GM23338 (cell line): ENCODE data around the gene MTA1. TPM values are rescaled to one million over a fixed set of nuclear protein-coding genes. Genes with fewer than 3 reads are reported as not detected.

Source experiments
- ATAC-seq: fragments of 200-7000 bp; cut with Tn5 transposase; 3 replicates; pipeline ENCODE4 v1.9.1; 2020
- DNase-seq: peaks from one replicate; pipeline ENCODE4 v3.0.0-alpha.2; 2015; ENCODE audit warnings: low spot score
- H2AFZ ChIP-seq: fragments of 200-600 bp; sonication (generic); 2 replicates; pipeline ENCODE4 v1.8.0; 2016; ENCODE audit warnings: antibody characterized with exemption, mild to moderate bottlenecking, moderate library complexity
- H3F3A ChIP-seq: fragments of 200-600 bp; sonication (generic); replicated peaks from 2 replicates; pipeline ENCODE4 v1.8.0; 2017; ENCODE audit warnings: antibody characterized with exemption, mixed run types, low read depth
- H3K27ac ChIP-seq: fragments of 200-600 bp; sonication (generic); 2 replicates; pipeline ENCODE4 v1.6.1; 2016; ENCODE audit warnings: low read depth
- H3K27me3 ChIP-seq: fragments of 200-600 bp; sonication (generic); 2 replicates; pipeline ENCODE4 v1.8.0; 2016; ENCODE audit warnings: mild to moderate bottlenecking, mixed run types, moderate library complexity; ENCODE audit not compliant: insufficient read depth
- H3K36me3 ChIP-seq: fragments of 200-600 bp; sonication (generic); 2 replicates; pipeline ENCODE4 v1.8.0; 2016; ENCODE audit warnings: mild to moderate bottlenecking; ENCODE audit not compliant: insufficient read depth
- H3K4me1 ChIP-seq: fragments of 200-600 bp; sonication (generic); 2 replicates; pipeline ENCODE4 v1.8.0; 2016; ENCODE audit warnings: mild to moderate bottlenecking, moderate library complexity; ENCODE audit not compliant: insufficient read depth
- H3K4me2 ChIP-seq: fragments of 200-600 bp; sonication (generic); 2 replicates; pipeline ENCODE4 v1.7.1; 2017; ENCODE audit warnings: mixed run types
- H3K4me3 ChIP-seq: fragments of 200-600 bp; sonication (generic); 2 replicates; pipeline ENCODE4 v1.6.1; 2016; ENCODE audit warnings: mixed run types
- H3K79me2 ChIP-seq: fragments of 200-600 bp; sonication (generic); replicated peaks from 2 replicates; pipeline ENCODE4 v1.8.0; 2017; ENCODE audit warnings: mild to moderate bottlenecking; ENCODE audit not compliant: insufficient read depth
- H3K9me2 ChIP-seq: fragments of 200-600 bp; sonication (generic); 2 replicates; pipeline ENCODE4 v1.8.0; 2017; ENCODE audit not compliant: insufficient read depth
- H4K20me1 ChIP-seq: fragments of 200-600 bp; sonication (generic); replicated peaks from 2 replicates; pipeline ENCODE4 v1.8.0; 2017; ENCODE audit warnings: mild to moderate bottlenecking; ENCODE audit not compliant: insufficient read depth
- H3K27ac Mint-ChIP-seq: 2 replicates; pipeline ENCODE4 v1.8.0; 2020; ENCODE audit warnings: inconsistent platforms, mild to moderate bottlenecking, moderate library complexity, mixed read lengths
- H3K27me3 Mint-ChIP-seq: 3 replicates; pipeline ENCODE4 v1.8.0; 2022; ENCODE audit warnings: low read depth, mild to moderate bottlenecking, moderate library complexity, mixed read lengths, inconsistent platforms; ENCODE audit not compliant: insufficient read depth, poor library complexity
- H3K36me3 Mint-ChIP-seq: 3 replicates; pipeline ENCODE4 v1.8.0; 2021; ENCODE audit warnings: low read depth, mild to moderate bottlenecking, inconsistent platforms, moderate library complexity, mixed read lengths
- H3K4me1 Mint-ChIP-seq: 3 replicates; pipeline ENCODE4 v1.8.0; 2020; ENCODE audit warnings: mild to moderate bottlenecking, inconsistent platforms, mixed read lengths
- H3K4me3 Mint-ChIP-seq: 3 replicates; pipeline ENCODE4 v1.8.0; 2021; ENCODE audit warnings: moderate library complexity, mild to moderate bottlenecking, inconsistent platforms, mixed read lengths
- H3K9me3 Mint-ChIP-seq: 3 replicates; pipeline ENCODE4 v1.8.0; 2020; ENCODE audit warnings: moderate library complexity, mild to moderate bottlenecking, inconsistent platforms, mixed read lengths
- CREB1 ChIP-seq: fragments of 250-450 bp; sonication (Bioruptor Pico); IDR thresholded peaks from 2 replicates; pipeline ENCODE4 v1.5.0; 2020; ENCODE audit warnings: low read depth, mild to moderate bottlenecking, moderate library complexity
- ETS1 ChIP-seq: IDR thresholded peaks from 2 replicates; pipeline ENCODE4 v1.6.1; 2016; ENCODE audit warnings: antibody characterized with exemption
- EZH2 ChIP-seq: fragments of 200-600 bp; sonication (generic); IDR thresholded peaks from one replicate; pipeline ENCODE4 v1.8.0; 2017; ENCODE audit warnings: antibody characterized with exemption, mild to moderate bottlenecking, low read depth; ENCODE audit not compliant: unreplicated experiment
- EZH2phosphoT487 ChIP-seq: fragments of 200-600 bp; sonication (generic); IDR thresholded peaks from one replicate; pipeline ENCODE4 v1.8.1; 2018; ENCODE audit warnings: antibody characterized with exemption; ENCODE audit not compliant: unreplicated experiment
- JUNB ChIP-seq: IDR thresholded peaks from one replicate; pipeline ENCODE4 v1.6.1; 2016; ENCODE audit warnings: antibody characterized with exemption; ENCODE audit not compliant: unreplicated experiment
- POLR2AphosphoS5 ChIP-seq: IDR thresholded peaks from 2 replicates; pipeline ENCODE4 v1.6.1; 2016; ENCODE audit warnings: antibody characterized with exemption, low read depth
- STAT1 ChIP-seq: IDR thresholded peaks from one replicate; pipeline ENCODE4 v1.6.1; 2016; ENCODE audit warnings: antibody characterized with exemption; ENCODE audit not compliant: unreplicated experiment
- ZNF114 ChIP-seq: fragments of 250-450 bp; sonication (Bioruptor Pico); IDR thresholded peaks from 2 replicates; pipeline ENCODE4 v1.5.0; 2020; ENCODE audit warnings: mild to moderate bottlenecking, moderate library complexity
- ZNF331 ChIP-seq: fragments of 250-450 bp; sonication (Bioruptor Pico); IDR thresholded peaks from 2 replicates; pipeline ENCODE4 v1.5.0; 2020; ENCODE audit warnings: low read depth, mild to moderate bottlenecking, moderate library complexity
- ZNF462 ChIP-seq: fragments of 250-450 bp; sonication (Bioruptor Pico); IDR thresholded peaks from 2 replicates; pipeline ENCODE4 v1.5.0; 2020; ENCODE audit warnings: mild to moderate bottlenecking, moderate library complexity
- polyA plus RNA-seq: library from polyadenylated mRNA; unstranded; fragments of >200 nt; fragmentation: Nextera tagmentation; extraction: Ambion mirVana; gene quantifications from 2 replicates; pipeline ENCODE4 v1.2.1, GENCODE V29; 2016
- total RNA-seq: library from RNA; depleted of rRNA; stranded (reverse); fragments of >200 nt; shearing (Covaris generic); gene quantifications from 2 replicates; pipeline ENCODE4 v1.2.3, GENCODE V29; 2014

MTA1 gene
- total and polyA plus RNA-seq, 2 experiments from 2014 or later: 53.3 to 126 TPM

GRCh38 chr14:105417690-105418121 lies 1.9 kb upstream of the MTA1 start:
- no peak for TF ChIP-seq EZH2phosphoT487

GRCh38 chr14:105418269-105419194 lies 1.1 kb upstream of the MTA1 start:
- ATAC-seq (no peak), DNase-seq (no peak)
- Histone ChIP-seq H2AFZ (peak overlapping the region; percentile 78), H3K27me3 (peaks cover 12% of the 10 kb centered on the region), H4K20me1 (peaks cover 12% of the 10 kb centered on the region), H3K4me2 (peak overlapping the region; percentile 92), H3K27ac (no peak overlapping the region), H3K79me2 (peaks cover 38% of the 10 kb centered on the region), H3K9me2 (no peaks in the 10 kb centered on the region), H3K4me3 (peak overlapping the region; percentile 82), H3F3A (peaks cover 10% of the 10 kb centered on the region; the same call in 1 of the 2 replicates), H3K36me3 (no peaks in the 10 kb centered on the region), H3K4me1 (peaks cover 22% of the 10 kb centered on the region)
- 0 out of 3 replicates have a peak, but pooled peaks cover 2% of the 10 kb centered on the region for H3K9me3 Mint-ChIP-seq
- peak overlapping the region; percentile 73 for H3K4me3 Mint-ChIP-seq
- H3K4me1 Mint-ChIP-seq: peaks cover 19% of the 10 kb centered on the region
- H3K27me3 Mint-ChIP-seq: peaks cover 36% of the 10 kb centered on the region
- peaks cover 12% of the 10 kb centered on the region; the same call in 2 of the 3 replicates for H3K36me3 Mint-ChIP-seq
- no peak for TF ChIP-seq JUNB
- TF ChIP-seq ETS1: no peak
- TF ChIP-seq ZNF331 (CRISPR knock-in tag): no peak
- no peak for TF ChIP-seq STAT1
- TF ChIP-seq ZNF114 (CRISPR knock-in tag): no peak
- no peak for TF ChIP-seq ZNF462 (CRISPR knock-in tag)
- TF ChIP-seq CREB1 (CRISPR knock-in tag): no peak
- no peak for TF ChIP-seq POLR2AphosphoS5
- no peak for TF ChIP-seq EZH2
- H3K27ac Mint-ChIP-seq: no peak overlapping the region

More at GRCh38 chr14:105417690-105418121, 1.9 kb upstream of the MTA1 start:
- Histone ChIP-seq H3K4me3 (no peak overlapping the region), H3K36me3 (no peaks in the 10 kb centered on the region), H4K20me1 (peaks cover 4% of the 10 kb centered on the region), H3K27ac (no peak overlapping the region), H3K9me2 (no peaks in the 10 kb centered on the region), H3K79me2 (peaks cover 29% of the 10 kb centered on the region), H3F3A (peaks cover 10% of the 10 kb centered on the region; the same call in 1 of the 2 replicates), H2AFZ (no peak overlapping the region), H3K27me3 (peaks cover 20% of the 10 kb centered on the region), H3K4me1 (peaks cover 22% of the 10 kb centered on the region), H3K4me2 (no peak overlapping the region)
- H3K4me1 Mint-ChIP-seq: peaks cover 16% of the 10 kb centered on the region
- peaks cover 10% of the 10 kb centered on the region; the same call in 2 of the 3 replicates for H3K36me3 Mint-ChIP-seq
- H3K9me3 Mint-ChIP-seq: 0 out of 3 replicates have a peak, but pooled peaks cover 2% of the 10 kb centered on the region
- DNase-seq (no peak), ATAC-seq (no peak)
- H3K27me3 Mint-ChIP-seq: peaks cover 43% of the 10 kb centered on the region
- H3K4me3 Mint-ChIP-seq: no peak overlapping the region
- no peak overlapping the region for H3K27ac Mint-ChIP-seq
